DMS79 treated with DMSO at 0.1 percent for 48 hours (cell line): Measurements from ENCODE around the gene SSX4.
"Not testable (repeated sequence)": the region's sequence is repeated elsewhere in the genome, so short reads cannot be mapped to it uniquely, and the experiment has no call there.

Source experiments
- DNase-seq: peaks from one replicate; lab custom pipeline; 2025; lab: John Stamatoyannopoulos, UW

SSX4 gene

GRCh38 chrX:48383239-48383638 lies at the start of gene SSX4:
SSX4 (plus strand) TSS chrX:48383539; CDS start chrX:48384054, 515 bp downstream.
- DNase-seq: not testable (repeated sequence)

- not testable (repeated sequence) for DNase-seq
These were observed 37.3 kb upstream of the SSX4 start for GRCh38 chrX:48346059-48346458.

- DNase-seq: not testable (repeated sequence)
These were observed 26.8 kb upstream of the SSX4 start, which contains the start of gene SSX3 for GRCh38 chrX:48356315-48357094. SSX3 (minus strand) TSS chrX:48356703; CDS start chrX:48355249, 1,454 bp downstream.

- no peak for DNase-seq
These were observed 25.7 kb upstream of the SSX4 start for GRCh38 chrX:48357681-48358080.

GRCh38 chrX:48359281-48359680 lies 24.1 kb upstream of the SSX4 start:
- DNase-seq: not testable (repeated sequence)

GRCh38 chrX:48367717-48368408 lies 15.5 kb upstream of the SSX4 start:
- not testable (repeated sequence) for DNase-seq

GRCh38 chrX:48370408-48370807 lies 12.9 kb upstream of the SSX4 start:
- DNase-seq: not testable (repeated sequence)

- DNase-seq: not testable (repeated sequence)
These were observed 13.6 kb downstream of the SSX4 start for GRCh38 chrX:48396931-48397330.

- DNase-seq: not testable (repeated sequence)
These were observed 14.5 kb downstream of the SSX4 start for GRCh38 chrX:48397825-48398224.

GRCh38 chrX:48411860-48412259 lies 28.5 kb downstream of the SSX4 start, which contains the start of gene SSX4B:
SSX4B (minus strand) TSS chrX:48411960; CDS start chrX:48411372, 588 bp downstream.
- not testable (repeated sequence) for DNase-seq

GRCh38 chrX:48427027-48427716 lies 43.8 kb downstream of the SSX4 start:
- not testable (repeated sequence) for DNase-seq

- not testable (repeated sequence) for DNase-seq
These were observed 46.3 kb downstream of the SSX4 start for GRCh38 chrX:48429606-48430005.

GRCh38 chrX:48430166-48430565 lies 46.8 kb downstream of the SSX4 start:
- DNase-seq: not testable (repeated sequence)

GRCh38 chrX:48433713-48434112 lies 50.4 kb downstream of the SSX4 start:
- not testable (repeated sequence) for DNase-seq
